Esophagus muscularis mucosa (tissue), 3 donors: ENCODE results near the gene MCRIP2.

Experiments
- POLR2A ChIP-seq: fragments of 450-650 bp; IDR thresholded peaks from one replicate; pipeline ENCODE4 v1.6.1; 2017; ENCODE audit warnings: antibody characterized with exemption, moderate library complexity, mild to moderate bottlenecking, low read depth
- POLR2AphosphoS5 ChIP-seq, 2 donors: sonication (generic); formaldehyde crosslinking; IDR thresholded peaks; one replicate each; pipeline ENCODE4 v1.6.1; 2017; ENCODE audit warnings: antibody characterized with exemption in 2 of 2
- TF ChIP-seq, protein P1 (sequence below), 3 experiments: fragments of 200-600 bp in 2 of 3; fragments of 450-650 bp in 1 of 3; sonication (generic) in 2 of 3; IDR thresholded peaks; one replicate each; pipeline ENCODE4 v1.5.1; 2017 to 2019; ENCODE audit warnings: antibody characterized with exemption in 3 of 3, mild to moderate bottlenecking in 2 of 3, moderate library complexity in 1 of 3

DNA sequence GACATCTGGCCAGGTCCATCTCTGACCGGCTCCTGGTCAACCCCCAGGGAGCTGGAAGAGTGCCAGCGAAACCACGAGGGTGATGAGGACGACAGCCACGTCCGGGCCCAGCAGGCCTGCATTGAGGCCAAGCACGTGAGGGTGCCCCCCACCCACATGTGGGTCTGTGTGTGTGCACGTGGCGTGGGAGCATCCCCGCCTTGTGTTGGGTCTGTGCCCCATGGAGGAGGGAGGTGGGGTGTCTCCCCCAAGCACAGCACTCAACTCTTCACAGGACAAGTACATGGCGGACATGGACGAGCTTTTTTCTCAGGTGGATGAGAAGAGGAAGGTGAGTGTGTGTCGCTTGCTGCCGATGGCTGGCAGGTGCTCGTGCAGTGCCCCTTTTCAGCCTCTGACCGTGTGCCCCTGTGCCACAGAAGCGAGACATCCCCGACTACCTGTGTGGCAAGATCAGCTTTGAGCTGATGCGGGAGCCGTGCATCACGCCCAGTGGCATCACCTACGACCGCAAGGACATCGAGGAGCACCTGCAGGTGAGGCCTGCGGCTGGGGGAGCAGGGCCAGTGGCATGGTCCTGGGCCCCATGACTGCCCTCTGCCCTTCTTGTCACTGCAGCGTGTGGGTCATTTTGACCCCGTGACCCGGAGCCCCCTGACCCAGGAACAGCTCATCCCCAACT is 40.3 kb downstream of the MCRIP2 start:
- TF ChIP-seq, protein P1, sequence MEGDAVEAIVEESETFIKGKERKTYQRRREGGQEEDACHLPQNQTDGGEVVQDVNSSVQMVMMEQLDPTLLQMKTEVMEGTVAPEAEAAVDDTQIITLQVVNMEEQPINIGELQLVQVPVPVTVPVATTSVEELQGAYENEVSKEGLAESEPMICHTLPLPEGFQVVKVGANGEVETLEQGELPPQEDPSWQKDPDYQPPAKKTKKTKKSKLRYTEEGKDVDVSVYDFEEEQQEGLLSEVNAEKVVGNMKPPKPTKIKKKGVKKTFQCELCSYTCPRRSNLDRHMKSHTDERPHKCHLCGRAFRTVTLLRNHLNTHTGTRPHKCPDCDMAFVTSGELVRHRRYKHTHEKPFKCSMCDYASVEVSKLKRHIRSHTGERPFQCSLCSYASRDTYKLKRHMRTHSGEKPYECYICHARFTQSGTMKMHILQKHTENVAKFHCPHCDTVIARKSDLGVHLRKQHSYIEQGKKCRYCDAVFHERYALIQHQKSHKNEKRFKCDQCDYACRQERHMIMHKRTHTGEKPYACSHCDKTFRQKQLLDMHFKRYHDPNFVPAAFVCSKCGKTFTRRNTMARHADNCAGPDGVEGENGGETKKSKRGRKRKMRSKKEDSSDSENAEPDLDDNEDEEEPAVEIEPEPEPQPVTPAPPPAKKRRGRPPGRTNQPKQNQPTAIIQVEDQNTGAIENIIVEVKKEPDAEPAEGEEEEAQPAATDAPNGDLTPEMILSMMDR (IDR thresholded peaks at IDR 0.05), result no peak
- TF ChIP-seq POLR2A (no peak), POLR2AphosphoS5 (IDR thresholded peaks at IDR 0.05) (no peak)
